HG02678 (cell line): ENCODE results near the gene IMMP2L.

ENCODE experiments used
- ATAC-seq: cut with Tn5 transposase; IDR thresholded peaks from one replicate; pipeline ENCODE4 v1.9.1; 2021; ENCODE audit warnings: mild to moderate bottlenecking, moderate library complexity; ENCODE audit not compliant: unreplicated experiment

Gene IMMP2L

DNA sequence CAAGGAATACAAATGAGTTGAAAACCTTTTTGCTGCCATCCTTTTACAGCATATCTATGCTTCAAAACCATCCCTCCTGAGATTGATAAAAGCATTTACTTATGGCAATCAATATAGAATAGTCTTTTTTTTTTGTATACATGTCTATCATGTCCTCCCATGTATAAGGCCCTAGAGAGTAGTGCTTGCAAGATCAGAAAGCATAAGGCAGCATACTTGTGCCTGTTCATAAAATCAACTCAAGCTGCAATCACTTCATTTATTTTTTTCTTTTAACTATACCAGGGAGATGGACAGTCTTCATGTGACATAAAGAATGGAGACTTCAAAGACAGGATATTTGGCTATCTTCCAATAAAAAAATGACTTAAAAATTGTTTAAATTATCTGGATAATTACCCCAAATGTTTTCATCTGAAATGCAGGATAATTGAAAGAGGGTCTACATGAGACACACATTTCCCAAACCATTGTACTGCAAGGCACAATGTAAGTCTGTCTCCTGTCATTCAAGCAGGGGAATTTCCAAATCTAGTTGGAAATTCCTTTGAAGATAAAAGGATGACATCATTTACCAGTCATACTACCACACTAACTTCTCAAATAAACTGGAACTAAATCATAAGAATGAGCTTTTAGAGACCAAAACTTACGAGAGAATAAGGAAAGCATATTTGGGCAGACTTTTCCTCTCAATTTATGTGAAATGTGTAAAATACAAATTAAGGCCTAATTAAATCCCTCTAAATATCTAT is 448.9 kb downstream of the IMMP2L start:
- peak; percentile 76 for ATAC-seq

- no peak for ATAC-seq
These were observed 449.9 kb downstream of the IMMP2L start for GRCh38 chr7:111112439-111112838.

DNA sequence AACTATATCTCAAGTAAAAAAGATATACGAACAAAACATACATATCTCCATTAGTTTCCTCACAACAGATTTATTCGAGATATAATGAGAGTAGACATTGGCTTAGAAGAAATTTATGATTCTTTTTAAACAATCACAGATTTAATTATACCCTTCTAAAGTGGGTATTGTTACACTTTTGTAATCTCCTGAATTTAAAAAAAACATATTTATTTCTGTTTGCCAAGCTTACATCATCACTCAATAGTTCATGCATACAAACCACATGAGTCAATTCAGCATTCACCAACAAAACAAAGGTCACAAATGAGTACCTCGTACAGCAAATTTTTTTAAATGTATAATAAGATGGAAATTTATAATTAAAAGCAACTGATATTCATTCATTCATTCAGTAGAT is 453.8 kb downstream of the IMMP2L start:
- no peak for ATAC-seq

DNA sequence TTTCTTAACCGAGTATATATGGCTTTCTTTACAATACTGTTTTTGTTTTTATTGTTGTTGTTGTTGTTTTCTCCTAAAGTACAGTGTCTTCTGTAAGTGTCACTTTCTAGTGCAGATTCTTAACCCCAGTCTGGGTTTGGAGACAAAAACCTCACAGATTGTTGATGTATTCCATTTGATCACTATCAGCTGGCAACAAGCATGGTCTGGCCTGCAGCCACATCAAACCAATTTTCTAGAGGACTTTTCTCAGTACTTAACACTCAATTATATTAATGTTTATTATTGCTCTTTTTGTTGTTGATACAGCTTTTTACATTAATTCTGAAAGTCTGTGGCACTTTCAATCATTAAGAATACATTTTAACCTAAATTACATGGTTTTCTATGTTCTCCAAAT is 454.3 kb downstream of the IMMP2L start:
- no peak for ATAC-seq

GRCh38 chr7:111107579-111107978 is 454.7 kb downstream of the IMMP2L start:
- no peak for ATAC-seq

DNA sequence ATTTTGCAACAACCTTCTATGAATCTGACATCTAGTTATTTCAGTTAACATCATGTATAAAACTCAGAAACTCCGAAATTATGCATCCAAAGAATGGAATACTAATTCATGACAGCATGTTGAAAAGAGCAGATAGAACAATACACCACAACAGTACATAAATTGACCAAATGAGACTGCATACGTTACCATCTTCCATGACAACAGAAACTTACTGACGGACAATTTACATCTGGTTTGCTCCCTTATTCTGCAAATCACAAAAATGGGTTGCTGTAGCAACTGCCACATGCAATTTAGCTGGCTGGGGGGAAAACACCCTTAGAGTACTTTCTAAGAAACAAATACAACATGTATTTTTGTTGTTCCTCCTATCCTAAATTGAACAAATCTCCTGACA is 457.0 kb downstream of the IMMP2L start:
- no peak for ATAC-seq

GRCh38 chr7:111104710-111105109 is 457.6 kb downstream of the IMMP2L start:
- ATAC-seq: peak; percentile 49

- ATAC-seq: peak; percentile 68
These were observed 458.5 kb downstream of the IMMP2L start for GRCh38 chr7:111103678-111104274.

DNA sequence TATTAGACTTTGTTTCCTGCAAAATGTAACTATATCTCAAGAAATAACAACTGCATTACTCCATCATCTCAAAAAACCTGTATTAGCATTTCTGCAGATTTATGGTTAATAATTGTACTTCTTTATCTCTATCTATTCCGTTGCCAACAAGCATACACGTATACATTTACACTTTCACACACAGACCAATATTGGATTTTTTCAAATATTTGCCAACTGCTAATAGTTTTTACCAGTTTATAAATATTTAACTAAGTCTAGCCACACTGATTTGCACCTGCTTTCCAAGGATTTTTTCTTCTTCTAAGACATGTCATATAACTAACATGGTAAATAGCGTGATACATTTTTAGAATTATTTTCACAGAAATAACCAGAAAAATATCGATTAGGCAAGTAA is 459.2 kb downstream of the IMMP2L start:
- no peak for ATAC-seq

GRCh38 chr7:111101856-111102646 is 460.2 kb downstream of the IMMP2L start:
- ATAC-seq: no peak

GRCh38 chr7:111098926-111099250 is 463.4 kb downstream of the IMMP2L start:
- no peak for ATAC-seq

DNA sequence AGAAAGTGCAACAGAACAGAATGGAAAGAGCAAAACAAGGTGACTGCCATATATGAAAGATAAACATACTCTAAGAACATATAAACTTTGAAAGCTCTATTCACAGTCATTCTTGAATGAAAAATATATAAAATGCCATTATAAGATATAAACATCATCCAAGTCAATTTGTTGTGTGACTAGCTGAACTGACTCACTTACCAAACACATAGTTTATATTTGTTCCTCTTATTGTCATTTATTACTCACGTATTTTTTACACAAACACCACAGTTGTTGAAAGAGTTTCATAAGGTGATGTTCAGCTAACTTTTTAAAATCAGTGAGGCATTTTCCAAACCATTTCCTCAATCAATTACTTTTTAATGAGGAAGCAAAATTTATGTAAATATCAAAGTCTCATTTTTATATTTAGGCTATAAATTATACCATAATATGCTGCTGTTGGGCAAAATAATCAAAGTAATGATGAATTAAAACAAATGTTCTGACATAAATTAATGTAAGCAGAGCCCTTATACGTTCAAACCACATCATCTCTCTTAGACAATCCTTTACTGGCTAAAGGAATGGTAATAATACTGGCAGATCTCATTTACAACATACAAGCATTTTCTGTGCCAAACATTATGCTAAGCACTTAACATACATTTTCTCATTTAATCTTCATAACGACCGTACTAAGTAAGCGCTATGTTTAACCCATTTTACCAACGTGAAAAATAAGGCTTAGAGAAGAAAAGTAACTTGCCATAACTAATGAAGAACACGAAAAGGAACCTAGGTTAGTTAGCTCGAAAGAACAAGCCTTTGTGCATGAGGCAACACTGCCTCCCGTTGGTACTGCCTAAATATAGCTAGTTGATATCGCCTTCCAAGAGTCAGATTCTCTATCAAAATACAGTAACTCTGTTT is 464.0 kb downstream of the IMMP2L start:
- peak; percentile 91 for ATAC-seq

- no peak for ATAC-seq
These were observed 465.3 kb downstream of the IMMP2L start for GRCh38 chr7:111096997-111097396.

DNA sequence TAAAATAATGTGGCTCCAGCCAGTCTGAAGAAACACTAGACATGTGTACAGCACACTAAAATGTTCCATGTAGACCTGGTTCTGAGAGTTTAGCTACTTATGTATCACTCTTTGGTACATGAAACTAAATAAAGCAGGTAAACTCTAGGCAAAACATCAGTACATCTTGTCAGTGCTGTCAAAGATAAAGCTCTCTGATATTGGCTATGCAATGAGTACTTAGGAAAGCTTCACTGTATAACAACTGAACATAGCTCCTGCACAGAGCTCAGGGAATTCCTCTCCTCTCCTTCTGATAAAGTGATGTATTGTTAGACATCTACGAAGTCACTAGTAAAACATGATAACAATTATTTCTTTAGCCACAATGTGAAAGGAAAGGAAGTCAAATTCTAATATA is 467.9 kb downstream of the IMMP2L start:
- ATAC-seq: no peak

GRCh38 chr7:111093496-111093895 is 468.8 kb downstream of the IMMP2L start:
- ATAC-seq: no peak

DNA sequence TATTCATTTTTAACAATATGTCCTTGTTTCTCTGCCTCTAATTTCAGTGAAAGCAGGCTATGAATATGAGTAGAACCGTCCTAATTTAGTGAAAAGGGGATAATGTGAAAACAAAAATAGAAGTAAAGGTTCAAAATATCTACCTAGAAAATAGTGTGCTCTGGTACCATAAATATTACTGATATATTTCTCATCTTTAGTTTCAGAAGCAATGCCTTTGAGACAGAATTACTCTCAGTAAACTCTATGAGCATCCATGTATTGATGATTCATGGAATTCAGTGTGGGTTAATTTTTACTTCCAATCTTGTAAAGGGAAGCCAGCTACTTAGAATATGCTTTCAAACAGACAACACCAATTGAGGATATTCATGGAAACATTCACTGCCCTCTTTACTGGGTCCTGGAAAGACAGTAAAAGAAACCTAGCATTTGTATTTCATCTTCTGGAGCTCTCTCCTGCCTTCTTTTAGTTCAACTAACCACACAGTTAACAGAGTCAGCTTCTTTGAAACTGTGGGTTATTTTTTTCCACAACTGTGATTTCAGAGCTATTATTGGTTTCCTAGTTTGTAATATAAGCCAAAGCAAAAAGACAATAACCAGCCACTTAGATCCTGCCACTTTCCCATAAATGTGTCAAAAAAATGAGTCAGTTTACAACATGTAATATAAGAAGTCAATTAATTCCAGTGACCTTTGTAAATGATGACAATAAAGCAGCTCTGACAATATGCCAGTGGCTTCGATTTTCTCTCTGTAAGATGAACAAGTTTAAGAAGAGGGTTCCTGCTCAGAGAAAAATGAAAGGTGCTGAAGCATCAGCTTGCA is 469.7 kb downstream of the IMMP2L start:
- ATAC-seq: peak; percentile 51

DNA sequence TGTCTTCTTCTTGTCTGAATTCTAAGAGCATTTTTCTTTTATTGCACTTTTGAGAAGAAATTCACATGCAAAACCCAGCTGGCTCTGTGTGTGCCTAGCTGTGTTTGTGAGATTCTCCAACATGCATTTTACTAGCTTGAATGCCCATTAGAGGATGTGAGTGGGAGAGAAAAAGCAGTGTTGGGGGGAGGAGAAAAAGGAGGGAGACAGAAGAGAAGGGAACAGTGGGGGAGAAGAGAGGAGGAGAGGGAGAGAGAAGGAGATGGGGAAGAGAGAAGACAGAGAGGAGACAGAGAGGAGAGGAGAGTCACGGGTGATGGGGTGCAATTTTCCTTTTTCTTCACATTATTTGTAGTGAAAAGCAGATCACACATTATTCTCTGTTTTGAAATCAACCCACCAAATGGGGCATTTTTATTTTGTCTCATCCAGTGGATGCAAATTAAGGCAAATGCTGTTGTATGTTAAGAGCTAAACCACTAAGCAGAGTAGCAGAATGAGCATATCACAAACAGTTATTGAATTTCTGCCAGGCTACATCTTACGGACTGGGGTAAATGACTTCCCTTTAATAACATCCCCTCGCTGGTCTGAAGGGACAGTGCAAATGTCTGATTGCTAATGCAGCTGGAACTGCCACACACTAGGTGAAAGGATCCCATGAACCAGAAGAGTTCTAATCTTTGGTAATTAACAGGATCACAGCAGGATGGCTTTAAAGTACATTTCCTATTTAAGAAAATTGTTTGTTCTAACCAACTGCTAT is 470.5 kb downstream of the IMMP2L start:
- no peak for ATAC-seq

- no peak for ATAC-seq
These were observed 471.4 kb downstream of the IMMP2L start, which contains the start of gene LRRN3 for GRCh38 chr7:111090846-111091245. Gene LRRN3 (plus strand): TSS chr7:111091127. CDS start chr7:111122773, 31,646 bp downstream.

DNA sequence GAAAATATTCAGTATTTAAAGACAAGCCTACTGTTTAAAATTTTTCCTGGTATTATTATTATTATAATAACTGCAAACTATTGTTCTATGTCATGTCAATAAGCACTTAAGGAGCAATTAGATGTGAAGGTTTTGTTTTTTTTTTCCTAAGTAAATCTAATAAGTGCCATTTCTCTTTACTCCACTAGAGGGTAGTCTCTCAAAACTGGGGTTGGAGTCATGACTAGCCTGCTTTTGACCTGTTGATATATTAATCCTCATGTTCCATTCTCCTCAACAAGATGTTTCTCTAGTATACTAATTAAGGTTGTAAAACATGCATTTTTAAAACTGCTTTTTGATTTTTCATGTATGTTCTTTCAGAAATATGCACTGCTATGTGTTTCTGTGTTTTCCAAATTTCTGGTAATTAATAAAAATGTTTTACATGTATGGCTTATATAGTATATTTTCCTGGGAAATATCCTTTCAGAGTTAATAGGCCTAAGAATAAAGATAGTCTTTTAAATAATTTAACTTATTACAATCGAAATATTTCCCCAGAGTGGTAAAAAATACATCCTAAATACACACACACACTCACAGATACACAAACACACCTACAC is 472.4 kb downstream of the IMMP2L start:
- ATAC-seq: peak; percentile 49
